B cell (primary cell): ENCODE results near the gene THRA. TPM values are rescaled to one million over a fixed set of nuclear protein-coding genes. Genes with fewer than 3 reads are reported as not detected.

Source experiments
- ATAC-seq: fragments of 200-7000 bp; cut with Tn5 transposase; one replicate; pipeline ENCODE4 v1.10.0; 2021; ENCODE audit warnings: low read depth, mild to moderate bottlenecking, moderate number of reproducible peaks, moderate library complexity
- CTCF ChIA-PET: fragments of 350-600 bp; sonication (Branson Sonifier 250); formaldehyde crosslinking; loops from one replicate; lab custom pipeline; 2021; ENCODE audit warnings: antibody characterized with exemption, inconsistent platforms; lab: Charles Lee
- POLR2A ChIA-PET: fragments of 350-600 bp; sonication (Branson Sonifier 250); formaldehyde crosslinking; loops from one replicate; lab custom pipeline; 2021; ENCODE audit warnings: antibody characterized with exemption; lab: Charles Lee
- DNase-seq: peaks from one replicate; pipeline ENCODE4 v3.0.0; 2013
- H2AFZ ChIP-seq: 2 replicates; pipeline ENCODE4 v1.6.1; 2012; ENCODE audit warnings: mild to moderate bottlenecking, low read depth, low read length; ENCODE audit not compliant: insufficient read depth, poor library complexity, severe bottlenecking
- H3K27ac ChIP-seq, 2 donors: 1 replicate in 1 of 2; 2 replicates in 1 of 2; pipeline ENCODE4 v1.5.1; 2012 to 2013; ENCODE audit warnings: low read length in 2 of 2, mild to moderate bottlenecking in 2 of 2, moderate library complexity in 1 of 2
- H3K27me3 ChIP-seq, 4 experiments: fragments of 200-600 bp in 1 of 4; sonication (generic) in 1 of 4; replicated peaks in 1 of 4; 1 replicate in 2 of 4; 2 replicates in 2 of 4; pipeline versions ENCODE4 v1.6.1 to v1.7.0; 2013 to 2016; ENCODE audit warnings: low read length in 3 of 4, mild to moderate bottlenecking in 2 of 4, mixed read lengths in 1 of 4, moderate library complexity in 1 of 4; ENCODE audit not compliant: insufficient read depth in 4 of 4, control insufficient read depth in 3 of 4; ENCODE audit errors: control extremely low read depth in 1 of 4
- H3K36me3 ChIP-seq, 2 experiments: replicated peaks in 1 of 2; 1 replicate in 1 of 2; 2 replicates in 1 of 2; pipeline versions ENCODE4 v1.6.1 to v1.7.1; 2013; ENCODE audit warnings: low read length in 1 of 2; ENCODE audit not compliant: insufficient read depth in 2 of 2, control insufficient read depth in 1 of 2; ENCODE audit errors: control extremely low read depth in 1 of 2, extremely low read depth in 1 of 2
- H3K4me1 ChIP-seq, 2 donors: fragments of 200-600 bp in 1 of 2; sonication (generic) in 1 of 2; 1 replicate in 1 of 2; 2 replicates in 1 of 2; pipeline versions ENCODE4 v1.5.1 to v1.6.1; 2013 to 2017; ENCODE audit warnings: low read length in 2 of 2; ENCODE audit not compliant: control insufficient read depth in 2 of 2, insufficient read depth in 2 of 2
- H3K4me2 ChIP-seq: replicated peaks from 2 replicates; pipeline ENCODE3; 2012; ENCODE audit warnings: mild to moderate bottlenecking, low read depth, low read length; ENCODE audit not compliant: poor library complexity, severe bottlenecking
- H3K4me3 ChIP-seq, 5 experiments: fragments of 200-600 bp in 1 of 5; sonication (generic) in 1 of 5; 1 replicate in 3 of 5; 2 replicates in 2 of 5; pipeline versions ENCODE4 v1.5.1 to v1.7.0; 2011 to 2016; ENCODE audit warnings: low read length in 4 of 5, mild to moderate bottlenecking in 4 of 5, low read depth in 2 of 5, control low read depth in 1 of 5, moderate library complexity in 1 of 5; ENCODE audit not compliant: insufficient read depth in 1 of 5; ENCODE audit errors: control extremely low read depth in 1 of 5, extremely low read depth in 1 of 5
- H3K79me2 ChIP-seq: fragments of 200-600 bp; sonication (generic); one replicate; pipeline ENCODE4 v1.6.0; 2016; ENCODE audit warnings: low read length; ENCODE audit not compliant: control insufficient read depth, insufficient read depth
- H3K9ac ChIP-seq: fragments of 200-600 bp; sonication (generic); 2 replicates; pipeline ENCODE4 v1.6.1; 2017; ENCODE audit warnings: mild to moderate bottlenecking, low read length, moderate library complexity
- H3K9me3 ChIP-seq, 3 donors: one replicate each; pipeline versions ENCODE4 v1.6.1 to v1.7.1; 2013; ENCODE audit warnings: low read length in 2 of 3; ENCODE audit not compliant: control insufficient read depth in 2 of 3, insufficient read depth in 1 of 3; ENCODE audit errors: control extremely low read depth in 1 of 3
- H4K20me1 ChIP-seq: 2 replicates; pipeline ENCODE4 v1.6.0; 2012; ENCODE audit warnings: mild to moderate bottlenecking, low read length; ENCODE audit not compliant: insufficient read depth, control insufficient read depth, poor library complexity, severe bottlenecking
- H3K27ac Mint-ChIP-seq: one replicate; pipeline ENCODE4 v1.8.0; 2021; ENCODE audit warnings: mixed read lengths
- H3K27me3 Mint-ChIP-seq: one replicate; pipeline ENCODE4 v1.8.0; 2021; ENCODE audit warnings: mixed read lengths
- H3K4me1 Mint-ChIP-seq: one replicate; pipeline ENCODE4 v1.8.0; 2021; ENCODE audit warnings: mixed read lengths
- H3K4me3 Mint-ChIP-seq: one replicate; pipeline ENCODE4 v1.8.0; 2021; ENCODE audit warnings: mixed read lengths
- H3K9me3 Mint-ChIP-seq: one replicate; pipeline ENCODE4 v1.8.0; 2022; ENCODE audit warnings: mixed read lengths; ENCODE audit not compliant: insufficient read depth
- EZH2 ChIP-seq: IDR thresholded peaks from 2 replicates; pipeline ENCODE4 v1.6.1; 2012; ENCODE audit warnings: borderline replicate concordance, low read depth, mild to moderate bottlenecking, moderate library complexity, low read length; ENCODE audit not compliant: insufficient read depth, poor library complexity, severe bottlenecking
- WGBS: methylation state at CpG from one replicate; pipeline ENCODE4 v1.1.5; 2013; ENCODE audit warnings: missing lambda C conversion rate; ENCODE audit not compliant: insufficient coverage; 5-methylcytosine and 5-hydroxymethylcytosine counted together
- intact Hi-C: fragments of 100-400 bp; cut with micrococcal nuclease; formaldehyde crosslinking; loops from one replicate; pipeline ENCODE4 v1.10.0; 2022
- polyA plus RNA-seq: library from polyadenylated mRNA; depleted of rRNA; stranded (reverse); fragments of >200 nt; gene quantifications from 2 replicates; pipeline ENCODE4 v1.2.3, GENCODE V29; 2012
- total RNA-seq, 2 donors: library from RNA; stranded (reverse); fragments of 120-200 nt in 1 of 2; gene quantifications; 1 replicate in 1 of 2; 2 replicates in 1 of 2; pipeline versions ENCODE4 v1.2.3 to v1.2.4, GENCODE V29; 2013 to 2022
- TF ChIP-seq, protein P1 (sequence below): fragments of 200-600 bp; IDR thresholded peaks from one replicate; pipeline ENCODE4 v1.8.0; 2022; ENCODE audit warnings: antibody characterized with exemption, mild to moderate bottlenecking

Gene THRA
- total and polyA plus RNA-seq, 2 donors (not counting 1 experiment from before 2014, with no cell fraction given), result 8.0 to 17.1 TPM

DNA sequence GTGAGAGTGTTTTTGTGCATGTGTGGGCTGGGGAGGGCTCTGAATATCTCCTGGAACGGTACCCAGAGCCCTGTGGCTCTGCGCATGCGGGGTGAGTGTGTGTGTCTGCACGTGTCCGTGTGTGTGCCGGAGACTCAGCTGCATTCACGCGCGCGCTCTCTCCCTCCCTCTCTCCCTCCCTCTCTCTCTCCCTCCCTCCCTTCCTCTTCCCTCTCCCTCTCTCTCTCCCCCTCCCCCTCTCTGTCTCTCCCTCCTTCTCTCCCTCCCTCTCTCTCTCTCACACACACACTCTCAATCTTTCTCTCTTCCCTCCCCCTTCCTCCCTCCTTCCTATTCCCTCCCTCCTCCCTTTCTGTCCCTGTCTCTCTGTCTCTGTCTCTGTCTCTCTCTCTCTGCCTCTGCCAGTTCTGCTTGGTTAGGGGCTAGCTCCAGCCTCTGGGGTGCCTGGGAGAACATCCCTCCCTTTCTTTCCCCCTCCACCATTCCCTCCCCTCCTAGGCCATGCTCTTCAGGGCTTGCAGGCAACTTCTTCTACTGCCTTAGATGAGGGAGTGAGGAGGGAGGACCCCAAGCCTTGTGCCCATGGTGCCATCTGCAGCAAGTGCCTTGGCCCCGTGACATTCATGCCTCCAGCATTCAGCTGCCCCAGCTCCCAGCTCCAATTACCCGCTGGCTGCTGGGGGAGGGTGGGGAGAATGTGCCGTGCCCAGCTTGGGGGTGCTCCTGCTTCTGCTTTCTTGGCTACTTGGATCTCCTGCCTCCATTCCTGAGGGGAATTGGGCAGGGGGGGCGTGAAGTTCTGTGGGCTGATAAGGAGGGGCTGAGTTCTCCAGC, 6.4 kb downstream of the THRA start:
- Histone ChIP-seq H4K20me1 (peaks cover 36% of the 10 kb centered on the region), H3K27me3 (no peaks in the 10 kb centered on the region), H3K4me2 (peak overlapping the region; percentile 86), H3K4me3 (peak overlapping the region; percentile 17 to 59 (median 53)), H3K4me1 (peaks cover 47 to 53% of the 10 kb centered on the region in 2 donors), H3K9me3 (no peaks in the 10 kb centered on the region), H3K79me2 (peaks cover 50% of the 10 kb centered on the region), H3K36me3 (no peaks in the 10 kb centered on the region), H3K9ac (peak overlapping the region; percentile 64), H2AFZ (peak overlapping the region; percentile 78), H3K27ac (peak overlapping the region; percentile 18 to 24)
- intact Hi-C loops, result no loop called here
- CTCF ChIA-PET, result interaction anchor here (0.6 to 11.1 kb wide), 10 partner anchors 14 to 149 kb away, joined by 3 to 119 read pairs (median 4); partner anchors contain the start of genes MED24 and NR1D1
- Mint-ChIP-seq H3K27ac (peak overlapping the region; percentile 74), H3K4me3 (peak overlapping the region; percentile 88), H3K9me3 (no peaks in the 10 kb centered on the region), H3K4me1 (peaks cover 72% of the 10 kb centered on the region), H3K27me3 (no peaks in the 10 kb centered on the region)
- ATAC-seq (peak; percentile 57), DNase-seq (peak; percentile 79)
- WGBS, result 65% methylated on average over 2 of the region's 14 CpGs
- POLR2A ChIA-PET, result interaction anchor here (1.2 kb wide), 1 partner anchor 70 kb away, joined by 4 read pairs; no protein-coding TSS in a partner anchor
- TF ChIP-seq EZH2, result no peak
- TF ChIP-seq, protein P1, sequence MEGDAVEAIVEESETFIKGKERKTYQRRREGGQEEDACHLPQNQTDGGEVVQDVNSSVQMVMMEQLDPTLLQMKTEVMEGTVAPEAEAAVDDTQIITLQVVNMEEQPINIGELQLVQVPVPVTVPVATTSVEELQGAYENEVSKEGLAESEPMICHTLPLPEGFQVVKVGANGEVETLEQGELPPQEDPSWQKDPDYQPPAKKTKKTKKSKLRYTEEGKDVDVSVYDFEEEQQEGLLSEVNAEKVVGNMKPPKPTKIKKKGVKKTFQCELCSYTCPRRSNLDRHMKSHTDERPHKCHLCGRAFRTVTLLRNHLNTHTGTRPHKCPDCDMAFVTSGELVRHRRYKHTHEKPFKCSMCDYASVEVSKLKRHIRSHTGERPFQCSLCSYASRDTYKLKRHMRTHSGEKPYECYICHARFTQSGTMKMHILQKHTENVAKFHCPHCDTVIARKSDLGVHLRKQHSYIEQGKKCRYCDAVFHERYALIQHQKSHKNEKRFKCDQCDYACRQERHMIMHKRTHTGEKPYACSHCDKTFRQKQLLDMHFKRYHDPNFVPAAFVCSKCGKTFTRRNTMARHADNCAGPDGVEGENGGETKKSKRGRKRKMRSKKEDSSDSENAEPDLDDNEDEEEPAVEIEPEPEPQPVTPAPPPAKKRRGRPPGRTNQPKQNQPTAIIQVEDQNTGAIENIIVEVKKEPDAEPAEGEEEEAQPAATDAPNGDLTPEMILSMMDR, result no peak
